Omental fat pad (tissue), 4 donors: Measurements from ENCODE around the gene CAT. TPM values are rescaled to one million over a fixed set of nuclear protein-coding genes. Genes with fewer than 3 reads are reported as not detected.

ENCODE experiments used
- ATAC-seq: fragments of 150-250 bp; one replicate; pipeline ENCODE4 v1.9.1; 2016; ENCODE audit warnings: mild to moderate bottlenecking, moderate library complexity; ENCODE audit not compliant: low FRiP score
- DNase-seq: peaks from one replicate; pipeline ENCODE4 v3.0.0-alpha.2; 2019; ENCODE audit warnings: low spot score
- CTCF ChIP-seq, 3 donors: fragments of 450-650 bp; IDR thresholded peaks; one replicate each; pipeline ENCODE4 v1.5.1; 2016 to 2017; ENCODE audit warnings: antibody characterized with exemption in 3 of 3, mild to moderate bottlenecking in 3 of 3, moderate library complexity in 2 of 3
- total RNA-seq, 4 donors: library from RNA; depleted of rRNA; stranded (reverse); fragments of >200 nt; gene quantifications; one replicate each; pipeline ENCODE4 v1.1.0, GENCODE V29; 2016

The CAT gene
- total RNA-seq, 4 donors from 2014 or later: 228 to 429 (median 293) TPM

DNA sequence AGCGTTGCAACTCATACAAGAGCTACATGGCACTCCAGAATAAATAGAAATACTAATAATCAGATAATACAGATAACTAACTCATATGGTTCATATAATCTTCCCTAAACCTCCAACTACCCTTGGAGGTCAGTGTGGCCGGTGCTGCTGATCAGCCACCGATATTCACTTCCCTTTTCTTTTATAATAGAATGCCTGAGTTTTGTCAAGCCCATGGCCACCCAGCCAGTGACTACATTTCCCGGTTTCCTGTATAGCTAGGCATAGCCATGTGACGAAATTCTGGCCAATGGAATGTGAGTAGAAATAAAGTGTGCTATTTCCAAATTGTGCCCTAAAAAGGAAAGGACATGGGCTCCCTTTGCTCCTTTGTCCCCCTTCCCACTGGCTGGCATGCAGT, 5.9 kb upstream of the CAT start:
- ATAC-seq (no peak), DNase-seq (no peak)
- no peak for TF ChIP-seq CTCF (IDR thresholded peaks at IDR 0.05)

- TF ChIP-seq CTCF (IDR thresholded peaks at IDR 0.05): no peak
- DNase-seq (no peak), ATAC-seq (no peak)
These were observed 4.8 kb upstream of the CAT start for GRCh38 chr11:34433899-34434298.

DNA sequence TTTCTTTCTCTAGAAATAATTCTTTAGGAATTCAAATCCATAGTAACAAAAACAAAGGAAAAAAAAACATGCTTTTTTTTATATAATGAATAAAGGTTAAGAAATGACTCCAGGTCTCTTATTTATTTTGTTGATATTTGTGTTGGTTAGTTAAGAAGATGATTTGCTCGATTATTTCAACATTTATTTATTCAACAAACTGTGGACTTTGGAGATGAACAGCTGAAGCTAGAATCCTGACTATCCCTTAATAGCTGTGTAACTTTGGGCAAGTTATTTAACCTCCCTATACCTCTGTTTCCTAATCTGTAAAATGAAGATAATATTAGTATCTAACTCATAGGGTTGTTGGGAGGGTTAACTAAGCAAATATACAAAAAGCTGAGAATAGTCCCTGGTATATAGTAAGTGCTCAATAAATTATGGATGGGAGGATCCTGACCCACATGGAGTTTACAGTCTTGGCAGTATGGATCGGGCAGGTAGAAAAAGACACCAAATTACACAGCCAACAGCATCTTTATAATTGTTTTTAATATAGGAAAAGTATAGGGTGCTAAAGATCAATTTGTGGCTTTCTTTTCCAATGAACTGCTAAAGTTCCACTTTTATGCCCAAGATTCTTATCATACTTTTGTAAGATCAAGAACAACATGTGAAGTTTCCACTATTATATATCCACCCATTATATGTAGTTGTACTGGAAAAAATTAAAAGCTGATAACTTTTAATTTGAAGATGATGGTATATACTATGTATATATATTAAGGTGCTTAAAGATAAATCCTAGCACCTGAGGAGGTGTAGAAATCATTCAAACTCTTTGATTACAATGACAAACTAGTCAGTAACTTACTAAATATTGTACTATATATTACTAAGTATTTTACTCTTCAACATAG, 1.3 kb upstream of the CAT start:
- DNase-seq: no peak
- no peak for TF ChIP-seq CTCF (IDR thresholded peaks at IDR 0.05)
- no peak for ATAC-seq

GRCh38 chr11:34439610-34440198, 970 bp downstream of the CAT start:
- no peak for TF ChIP-seq CTCF (IDR thresholded peaks at IDR 0.05)
- ATAC-seq (no peak), DNase-seq (no peak)

DNA sequence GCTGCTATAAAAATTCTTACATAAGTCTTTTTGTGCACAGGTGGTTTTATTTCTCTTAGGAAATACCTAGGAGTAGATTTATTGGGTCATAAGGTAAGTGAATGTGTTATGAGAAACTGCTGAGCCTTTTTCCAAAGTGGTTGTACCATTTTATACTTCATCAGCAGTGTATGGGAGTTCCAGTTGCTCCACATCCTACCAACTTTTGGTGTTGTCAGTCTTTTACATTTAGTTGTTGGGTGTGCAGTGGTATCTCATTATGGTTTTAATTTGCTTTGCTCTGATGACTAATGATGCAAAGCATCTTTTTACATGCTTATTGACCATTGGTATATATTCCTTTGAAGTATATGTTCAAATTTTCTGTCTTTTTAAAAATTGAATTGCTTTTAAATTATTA, 3.1 kb downstream of the CAT start:
- TF ChIP-seq CTCF (IDR thresholded peaks at IDR 0.05): no peak
- DNase-seq (no peak), ATAC-seq (no peak)

- TF ChIP-seq CTCF (IDR thresholded peaks at IDR 0.05): no peak
- DNase-seq: no peak
- no peak for ATAC-seq
These were observed 4.4 kb downstream of the CAT start for GRCh38 chr11:34443136-34443535.

DNA sequence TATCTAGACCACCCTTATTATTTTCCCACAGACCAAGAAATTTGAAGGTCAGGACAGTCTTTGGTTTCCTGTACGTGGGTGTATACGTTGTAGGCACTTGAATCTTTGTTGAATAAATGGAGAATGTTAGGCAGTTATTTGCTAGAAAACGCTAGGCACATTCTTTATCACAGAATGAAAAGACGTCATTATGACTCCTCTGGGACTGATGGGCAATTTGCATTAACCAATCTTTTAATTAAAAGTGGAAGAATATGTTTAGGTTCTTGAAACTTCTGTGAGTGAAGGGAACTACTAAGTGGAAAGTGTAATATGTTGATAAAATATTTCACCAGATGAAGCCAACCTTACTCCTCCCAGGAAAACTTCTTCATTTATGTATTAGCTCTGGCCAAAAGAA, 5.7 kb downstream of the CAT start:
- no peak for TF ChIP-seq CTCF (IDR thresholded peaks at IDR 0.05)
- DNase-seq (no peak), ATAC-seq (no peak)
